DND-41 (cell line): ENCODE results near the gene IL1RN.

ENCODE experiments used
- EZH2 ChIP-seq: IDR thresholded peaks from 3 replicates; pipeline ENCODE4 v1.6.1; 2012; ENCODE audit warnings: borderline replicate concordance, low read depth, mild to moderate bottlenecking, moderate library complexity, low read length, inconsistent platforms; ENCODE audit not compliant: severe bottlenecking
- TF ChIP-seq, protein P1 (sequence below): IDR thresholded peaks from 2 replicates; pipeline ENCODE4 v1.5.1; 2012; ENCODE audit warnings: borderline replicate concordance, low read length, moderate library complexity, mild to moderate bottlenecking; ENCODE audit not compliant: poor library complexity, severe bottlenecking; ENCODE audit errors: extremely low read depth

DNA sequence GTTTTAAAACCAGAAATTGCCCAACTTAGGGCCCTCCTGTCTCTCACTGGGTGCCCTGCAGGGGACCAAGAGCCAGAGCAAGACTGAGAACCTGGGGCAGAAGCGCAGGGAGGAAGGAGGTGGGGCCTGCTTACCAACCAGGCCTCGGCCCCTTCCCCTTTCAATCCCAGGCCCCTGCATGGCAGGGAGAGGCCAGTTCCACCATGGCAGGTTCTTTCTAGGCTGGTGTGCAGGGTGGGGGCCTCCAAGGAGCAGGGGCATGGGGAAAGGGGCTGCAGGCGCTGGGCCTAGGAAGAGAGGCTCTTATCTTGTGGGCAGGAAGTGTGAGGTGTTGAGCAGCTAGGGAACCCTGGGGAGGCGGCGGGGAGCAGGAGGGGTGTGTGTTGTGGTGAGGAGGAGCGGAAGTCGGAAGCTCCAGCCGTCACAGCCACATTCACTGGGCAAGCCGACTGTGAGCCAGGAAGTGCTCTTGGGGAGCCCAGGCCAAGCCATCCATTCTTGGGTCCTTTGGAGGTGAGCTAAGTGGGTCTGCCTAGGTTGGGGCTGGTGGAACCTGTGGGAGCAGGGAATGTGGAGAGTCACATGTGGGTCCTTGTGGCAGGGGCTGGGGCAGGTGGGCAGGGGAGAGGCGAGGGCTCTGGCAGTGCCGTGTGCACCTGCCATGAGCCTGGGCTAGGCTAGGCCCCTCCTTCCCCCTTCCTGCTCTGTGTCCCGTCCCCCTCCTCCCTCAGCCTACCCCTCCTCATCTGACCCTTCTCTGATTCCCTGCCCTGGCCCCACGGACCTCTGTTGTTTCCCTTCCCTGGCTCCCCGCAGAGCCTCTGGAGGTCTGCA lies 46.4 kb downstream of the IL1RN start, which contains the start of gene PSD4:
- TF ChIP-seq, protein P1, sequence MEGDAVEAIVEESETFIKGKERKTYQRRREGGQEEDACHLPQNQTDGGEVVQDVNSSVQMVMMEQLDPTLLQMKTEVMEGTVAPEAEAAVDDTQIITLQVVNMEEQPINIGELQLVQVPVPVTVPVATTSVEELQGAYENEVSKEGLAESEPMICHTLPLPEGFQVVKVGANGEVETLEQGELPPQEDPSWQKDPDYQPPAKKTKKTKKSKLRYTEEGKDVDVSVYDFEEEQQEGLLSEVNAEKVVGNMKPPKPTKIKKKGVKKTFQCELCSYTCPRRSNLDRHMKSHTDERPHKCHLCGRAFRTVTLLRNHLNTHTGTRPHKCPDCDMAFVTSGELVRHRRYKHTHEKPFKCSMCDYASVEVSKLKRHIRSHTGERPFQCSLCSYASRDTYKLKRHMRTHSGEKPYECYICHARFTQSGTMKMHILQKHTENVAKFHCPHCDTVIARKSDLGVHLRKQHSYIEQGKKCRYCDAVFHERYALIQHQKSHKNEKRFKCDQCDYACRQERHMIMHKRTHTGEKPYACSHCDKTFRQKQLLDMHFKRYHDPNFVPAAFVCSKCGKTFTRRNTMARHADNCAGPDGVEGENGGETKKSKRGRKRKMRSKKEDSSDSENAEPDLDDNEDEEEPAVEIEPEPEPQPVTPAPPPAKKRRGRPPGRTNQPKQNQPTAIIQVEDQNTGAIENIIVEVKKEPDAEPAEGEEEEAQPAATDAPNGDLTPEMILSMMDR, result no peak
- TF ChIP-seq EZH2, result no peak
